IPS DF 4.7 (cell line): Measurements from ENCODE around the gene HMX3.

Source experiments
- DNase-seq: peaks from one replicate; pipeline ENCODE4 v3.0.0-alpha.2; 2013; ENCODE audit warnings: low spot score; ENCODE audit errors: extremely low read depth

The HMX3 gene

DNA sequence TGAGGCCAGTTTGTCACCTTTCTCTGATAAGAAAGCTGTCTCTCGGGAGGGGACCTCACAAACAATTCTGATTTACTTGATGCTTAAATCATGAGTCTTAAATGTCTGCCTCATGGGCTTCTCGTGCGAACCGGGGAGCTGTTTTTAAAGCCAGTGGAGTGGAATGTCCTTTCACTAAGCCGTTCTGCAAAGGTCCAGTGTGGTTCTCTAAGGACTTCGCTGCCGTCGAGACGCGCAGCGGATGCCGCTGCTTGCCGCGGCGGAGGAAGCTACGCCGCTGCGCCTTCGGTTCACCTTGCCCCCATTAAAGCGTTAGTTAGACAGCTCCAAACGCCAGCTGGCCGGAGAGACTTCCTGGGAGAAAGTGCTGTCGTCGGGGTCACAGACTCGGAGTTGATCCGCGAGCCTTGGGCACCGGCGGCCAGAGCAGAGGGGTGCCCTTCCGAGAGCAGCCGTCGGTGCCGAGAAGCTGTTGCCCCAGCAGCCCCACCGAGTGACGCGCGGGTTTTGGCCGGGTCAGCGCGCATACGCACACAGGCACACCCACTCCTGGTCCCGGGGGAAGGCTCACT, 1.3 kb upstream of the HMX3 start:
- no peak for DNase-seq

- no peak for DNase-seq
Measured at GRCh38 chr10:123134915-123135414, 805 bp upstream of the HMX3 start.

GRCh38 chr10:123136221-123136805, 543 bp downstream of the HMX3 start:
- DNase-seq, result no peak

- no peak for DNase-seq
Measured at GRCh38 chr10:123136806-123137642, 1.3 kb downstream of the HMX3 start.

DNA sequence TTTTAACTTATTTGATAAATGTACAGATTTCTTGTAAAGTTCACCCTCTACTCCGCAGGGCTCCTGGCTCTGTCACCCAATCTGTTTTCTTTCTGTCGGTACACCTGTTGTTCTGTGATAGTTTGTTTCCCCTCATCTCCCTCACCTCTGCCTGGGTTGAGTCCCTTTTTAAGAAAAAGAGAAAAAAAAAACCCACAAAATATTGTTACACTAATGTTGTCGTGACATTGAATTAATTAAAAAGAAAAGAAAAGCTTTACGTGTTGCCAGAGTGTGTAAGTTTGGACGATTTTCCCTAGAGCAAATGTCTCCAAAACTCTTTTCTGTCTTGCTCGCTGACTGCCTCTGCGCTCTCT, 3.4 kb downstream of the HMX3 start:
- no peak for DNase-seq

DNA sequence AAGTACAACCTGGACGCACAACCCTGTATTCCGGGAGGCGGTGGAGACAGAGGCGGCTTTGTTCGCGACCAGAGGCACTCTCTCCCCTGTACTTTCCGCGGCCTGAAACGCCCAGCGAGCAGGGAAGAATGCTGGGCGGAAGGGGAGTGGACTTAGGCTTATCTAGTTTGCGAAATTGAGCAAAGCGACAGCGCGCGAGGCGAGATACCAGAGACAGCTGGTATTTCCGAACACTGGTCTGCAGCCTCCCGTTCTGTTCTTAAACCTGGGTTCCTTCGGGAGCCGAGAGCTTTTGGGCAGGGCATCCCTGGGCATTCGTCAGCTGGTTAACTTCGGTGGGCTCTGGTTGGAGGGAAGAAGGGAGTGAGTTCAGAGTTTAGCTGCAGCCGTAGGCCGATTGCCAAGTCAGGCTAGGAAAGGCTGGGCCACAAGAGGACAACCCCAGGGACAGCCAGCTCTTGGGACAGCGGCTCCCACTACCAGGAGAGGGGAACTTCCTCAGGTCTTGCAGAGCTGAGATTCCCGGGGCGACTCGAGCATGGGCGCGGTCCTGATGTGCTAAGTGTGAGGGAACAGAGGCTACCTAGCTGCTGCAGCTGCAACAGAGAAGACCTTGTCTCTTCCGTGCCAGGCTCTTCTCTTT, 3.9 kb downstream of the HMX3 start:
- DNase-seq, result no peak

GRCh38 chr10:123140164-123140982, 4.6 kb downstream of the HMX3 start:
- DNase-seq, result no peak

DNA sequence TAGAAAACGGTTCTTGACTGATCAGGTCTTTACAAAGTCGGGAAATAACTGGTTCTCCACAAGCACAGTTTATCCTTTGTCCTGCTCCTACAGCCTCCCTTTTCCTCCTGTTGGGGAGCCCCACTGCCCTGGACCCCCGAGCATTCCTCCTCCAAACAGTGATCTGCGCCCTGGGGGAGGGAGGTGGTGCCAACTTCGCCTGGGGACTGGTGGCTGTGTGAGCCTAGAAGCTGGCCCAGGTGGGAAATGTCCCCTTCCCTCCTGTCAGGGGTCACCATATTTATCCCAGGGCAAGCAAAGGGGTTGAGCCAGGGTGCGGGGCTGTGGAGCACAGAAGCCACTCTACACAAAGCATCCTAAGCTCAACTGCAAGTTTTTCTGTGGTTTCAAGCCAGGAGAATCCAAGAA, 5.2 kb downstream of the HMX3 start:
- DNase-seq, result no peak

- no peak for DNase-seq
Measured at GRCh38 chr10:123141791-123142700, 6.3 kb downstream of the HMX3 start.

DNA sequence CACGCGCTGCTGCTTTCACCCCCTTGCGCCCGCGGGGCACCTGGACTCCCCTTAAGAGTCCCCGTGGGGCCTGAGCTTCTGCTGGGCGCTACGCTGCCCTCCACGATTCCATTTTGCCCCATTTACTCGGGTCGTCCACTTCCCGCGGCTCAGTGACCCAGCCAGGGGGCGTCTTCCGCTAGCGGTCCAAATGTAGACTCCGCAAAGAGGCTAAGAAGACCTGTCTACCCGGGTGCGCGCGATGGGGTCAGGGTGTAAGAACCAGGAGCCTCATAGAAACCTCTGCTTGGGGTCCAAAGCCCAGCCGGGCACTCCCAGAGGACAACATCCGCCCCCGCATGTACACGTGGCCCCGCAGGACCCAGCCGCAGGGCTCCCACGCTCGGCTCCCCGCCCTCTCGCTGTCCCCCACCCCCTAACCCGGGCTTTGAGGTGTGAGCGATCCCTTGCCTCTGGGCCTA, 7.0 kb downstream of the HMX3 start:
- no peak for DNase-seq

DNA sequence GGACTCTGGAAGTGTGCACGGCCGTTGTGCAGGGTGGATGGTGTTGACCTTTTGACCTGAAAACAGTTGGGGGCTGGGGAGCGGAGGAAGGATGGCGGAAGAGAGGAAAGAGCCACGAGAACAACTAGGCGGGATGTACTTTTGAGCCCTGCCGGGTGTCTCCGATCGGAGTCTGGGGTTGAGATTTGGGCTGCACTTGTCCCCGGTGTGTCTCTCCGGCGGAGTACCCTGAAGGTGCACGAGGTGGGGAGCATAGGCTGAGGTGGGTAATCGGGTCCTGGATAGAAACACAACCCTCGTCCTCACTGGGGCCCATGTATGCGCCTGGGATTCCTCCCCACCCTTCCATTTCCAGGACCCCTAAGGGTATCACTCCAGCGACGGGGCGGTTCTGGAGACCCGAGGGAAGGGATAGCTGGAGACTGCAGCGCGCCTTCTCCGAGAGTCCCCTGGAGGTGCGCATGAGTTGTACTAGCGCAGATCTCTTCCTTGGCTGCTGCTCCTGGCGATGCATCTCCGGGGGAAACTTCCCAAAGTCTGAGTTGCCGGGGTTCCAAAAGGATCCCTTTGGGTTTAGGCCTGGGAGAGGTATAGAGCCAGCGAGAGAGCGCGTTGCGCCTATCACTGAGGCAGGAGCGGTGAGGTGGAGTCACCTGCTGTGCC, 7.5 kb downstream of the HMX3 start:
- no peak for DNase-seq

GRCh38 chr10:123143825-123144168, 8.0 kb downstream of the HMX3 start:
- DNase-seq, result no peak

DNA sequence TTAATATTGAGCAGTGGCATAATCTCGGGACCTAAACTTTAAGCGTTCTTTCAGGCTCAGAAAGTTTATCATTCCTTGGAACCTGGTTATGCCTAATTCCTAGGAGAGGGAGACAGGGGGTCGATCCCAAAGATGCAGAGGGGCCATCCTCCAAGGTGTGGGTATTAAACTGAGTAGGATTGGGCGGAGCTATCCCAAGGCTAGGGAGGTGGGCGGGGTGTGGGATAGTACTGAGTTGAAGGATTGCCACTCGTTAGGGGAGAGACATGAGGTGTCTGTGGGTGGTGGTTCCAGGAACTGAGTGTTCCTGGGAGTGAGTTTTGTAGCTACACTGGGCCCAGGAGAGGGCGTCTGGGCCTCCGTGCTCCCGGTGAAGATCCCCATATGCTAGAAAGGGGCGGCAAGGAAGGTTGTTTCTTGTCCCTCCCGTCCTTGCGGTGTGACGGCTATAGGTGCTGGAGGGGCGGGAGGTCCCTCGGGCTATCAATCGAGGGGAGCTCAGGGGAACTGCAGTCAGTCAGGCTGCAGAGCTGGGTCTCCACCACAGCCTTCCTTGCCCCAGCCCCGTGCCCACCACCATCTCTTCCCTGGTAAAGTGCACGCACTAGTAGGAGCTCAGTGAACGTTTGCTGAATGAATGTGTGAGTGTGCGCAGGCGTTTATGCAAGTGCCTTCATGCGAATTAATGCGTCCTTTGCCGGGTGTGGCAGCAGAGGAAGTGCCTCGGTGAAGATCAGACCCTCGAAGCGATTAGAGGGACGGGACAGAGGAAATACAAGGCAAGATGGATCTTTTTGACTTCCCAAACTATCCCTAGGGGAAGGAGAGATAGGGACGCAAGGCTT, 9.1 kb downstream of the HMX3 start:
- no peak for DNase-seq

DNA sequence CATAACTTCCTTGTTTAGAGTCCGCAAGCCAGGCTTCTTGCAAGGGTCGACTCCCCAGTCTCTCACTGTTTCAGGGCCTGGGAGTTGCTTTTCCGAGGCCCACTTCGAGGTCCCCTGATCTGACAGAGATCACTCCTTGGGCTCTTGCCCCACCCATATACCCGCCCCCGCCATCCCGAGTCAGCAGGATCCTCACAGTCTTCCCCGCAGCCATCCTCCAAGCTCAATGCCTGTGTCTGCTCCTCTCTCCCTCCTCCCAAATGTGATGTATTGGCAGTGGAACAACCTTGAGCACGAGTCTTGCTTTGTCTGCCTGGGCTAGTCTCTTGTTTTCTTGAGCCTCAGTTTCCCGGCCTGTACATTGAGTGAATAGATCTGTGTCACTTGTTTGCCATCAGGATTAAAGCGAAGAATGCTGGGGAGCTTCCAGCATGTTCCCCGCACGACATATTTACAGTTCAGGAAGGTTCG, 9.8 kb downstream of the HMX3 start:
- DNase-seq, result no peak

GRCh38 chr10:123146013-123146893, 10.5 kb downstream of the HMX3 start:
- DNase-seq, result no peak

- no peak for DNase-seq
Measured at GRCh38 chr10:123146894-123147634, 11.3 kb downstream of the HMX3 start.
